Measurements from ENCODE around the gene MED13L. TPM values are rescaled to one million over a fixed set of nuclear protein-coding genes. Genes with fewer than 3 reads are reported as not detected.

MED13L gene
- total and polyA plus RNA-seq, 2 of the 8 experiments (the other 6 are each of a cell fraction or from before 2014, with no cell fraction given): 15.9 to 51.7 TPM

DNA sequence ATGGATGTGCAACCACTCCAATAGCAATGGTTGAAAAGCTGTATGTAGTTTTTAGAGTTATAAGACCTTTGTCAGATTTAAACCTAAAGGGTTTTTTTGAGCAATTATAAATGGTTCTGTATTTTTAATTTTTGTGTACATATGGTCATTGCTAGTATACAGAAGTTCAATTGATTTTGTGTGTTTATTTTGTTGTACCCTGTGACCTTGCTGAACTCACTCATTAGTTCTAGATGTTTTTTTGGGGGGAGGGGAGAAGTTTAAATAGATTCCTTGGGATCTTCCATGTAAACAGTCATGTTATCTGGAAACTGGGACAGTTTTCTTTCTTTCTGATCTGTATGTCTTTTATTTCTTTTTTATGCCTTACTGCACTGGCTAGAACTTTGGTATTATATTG, 87.8 kb downstream of the MED13L start:
- no peak overlapping the region for H2BK120ac ChIP-seq (replicated peaks; ENCODE audit: low read depth, low read length)
- POLR2A ChIA-PET (ENCODE audit: partially characterized antibody): no interaction called here
- H3K4ac ChIP-seq (replicated peaks; ENCODE audit: insufficient read length, low read depth, low read length): no peak overlapping the region
- no peak overlapping the region for H3K18ac ChIP-seq (ENCODE audit: extremely low read depth, low read length)
- no peak overlapping the region for H3K4me2 ChIP-seq (ENCODE audit: insufficient read depth in 1 of 2, low read depth in 2 of 2, low read length in 2 of 2)
- H3K23me2 ChIP-seq (ENCODE audit: low read depth, low read length): no peaks in the 10 kb centered on the region; the same call in 1 of the 2 replicates
- no peaks in the 10 kb centered on the region for H3K79me1 ChIP-seq (ENCODE audit: low read depth, low read length)
- H4K5ac ChIP-seq (ENCODE audit: insufficient read length, low read depth, low read length): no peak overlapping the region
- H2BK20ac ChIP-seq (ENCODE audit: low read length): no peak overlapping the region
- CTCF ChIA-PET (ENCODE audit: partially characterized antibody): interaction anchor here (0.6 kb wide), 1 partner anchor 295 kb away, joined by 3 read pairs; no protein-coding TSS in a partner anchor
- H3K79me2 ChIP-seq (ENCODE audit: control insufficient read depth in 1 of 2, insufficient read depth in 2 of 2, low read length in 2 of 2): peaks cover 0 to 81% of the 10 kb centered on the region in 2 experiments; a peak in 2 of 4 replicates
- no peak overlapping the region for H3K23ac ChIP-seq (ENCODE audit: insufficient read length)
- no peak overlapping the region for H4K91ac ChIP-seq (replicated peaks; ENCODE audit: insufficient read length, low read length)
- H2AFZ ChIP-seq (ENCODE audit: low read length): no peak overlapping the region
- no peaks in the 10 kb centered on the region for H3K36me3 ChIP-seq (ENCODE audit: control insufficient read depth in 2 of 4, insufficient read depth in 4 of 4, low read length in 3 of 4)
- no peak overlapping the region for H3K4me3 ChIP-seq (ENCODE audit: extremely low read depth in 1 of 4, insufficient read depth in 2 of 4, low read depth in 3 of 4, low read length in 4 of 4)
- no peak overlapping the region for H2BK5ac ChIP-seq (ENCODE audit: low read depth, low read length)
- H4K20me1 ChIP-seq (replicated peaks in 1 of 2; ENCODE audit: control insufficient read depth in 1 of 2, insufficient read depth in 2 of 2, low read length in 2 of 2): peaks cover 0 to 4% of the 10 kb centered on the region in 2 experiments
- H4K8ac ChIP-seq (ENCODE audit: extremely low read depth, insufficient read depth, low read length): no peak overlapping the region
- no peaks in the 10 kb centered on the region for H3K4me1 ChIP-seq (replicated peaks in 1 of 4; ENCODE audit: control insufficient read depth in 3 of 4, insufficient read depth in 4 of 4, low read length in 3 of 4)
- no peaks in the 10 kb centered on the region for H3K27me3 ChIP-seq (replicated peaks in 1 of 4; ENCODE audit: control insufficient read depth in 3 of 4, extremely low read depth in 1 of 4, insufficient read depth in 3 of 4, low read length in 3 of 4)
- no peaks in the 10 kb centered on the region for H3K9me3 ChIP-seq (ENCODE audit: insufficient read depth in 2 of 2, low read depth in 1 of 2, low read length in 1 of 2)
- FAIRE-seq (no peak), DNase-seq (ENCODE audit: low read depth in 1 of 2, low spot score in 2 of 2) (no peak)
- H3K27ac ChIP-seq (ENCODE audit: low read depth, low read length): no peak overlapping the region
- H2AK5ac ChIP-seq (ENCODE audit: low read depth, low read length): no peak overlapping the region
- no peak overlapping the region for H3K14ac ChIP-seq (ENCODE audit: insufficient read length)
- H2BK12ac ChIP-seq (ENCODE audit: low read depth, low read length): no peak overlapping the region
- no peak overlapping the region for H3K56ac ChIP-seq (replicated peaks; ENCODE audit: insufficient read length, low read depth, low read length)
- H3K9ac ChIP-seq (replicated peaks in 1 of 4; ENCODE audit: extremely low read depth in 1 of 4, low read depth in 3 of 4, low read length in 3 of 4): no peak overlapping the region
- no peak overlapping the region for H2BK15ac ChIP-seq (ENCODE audit: low read length)
- no peak for TF ChIP-seq RAD21 (IDR thresholded peaks at IDR 0.05 in 1 of 2, conservative IDR thresholded peaks at IDR 0.05 in 1 of 2; ENCODE audit: low read depth in 2 of 2, low read length in 2 of 2)
- TF ChIP-seq JUN (IDR thresholded peaks at IDR 0.05; ENCODE audit: low read depth, low read length): no peak
- TF ChIP-seq POLR2AphosphoS5 (IDR thresholded peaks at IDR 0.05; ENCODE audit: low read depth, low read length): no peak
- no peak for TF ChIP-seq CHD1 (IDR thresholded peaks at IDR 0.05; ENCODE audit: low read depth, low read length)
- TF ChIP-seq, protein P1, sequence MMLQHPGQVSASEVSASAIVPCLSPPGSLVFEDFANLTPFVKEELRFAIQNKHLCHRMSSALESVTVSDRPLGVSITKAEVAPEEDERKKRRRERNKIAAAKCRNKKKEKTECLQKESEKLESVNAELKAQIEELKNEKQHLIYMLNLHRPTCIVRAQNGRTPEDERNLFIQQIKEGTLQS (IDR thresholded peaks at IDR 0.05; ENCODE audit: insufficient read depth, low read depth, low read length): no peak
- TF ChIP-seq, protein P2, sequence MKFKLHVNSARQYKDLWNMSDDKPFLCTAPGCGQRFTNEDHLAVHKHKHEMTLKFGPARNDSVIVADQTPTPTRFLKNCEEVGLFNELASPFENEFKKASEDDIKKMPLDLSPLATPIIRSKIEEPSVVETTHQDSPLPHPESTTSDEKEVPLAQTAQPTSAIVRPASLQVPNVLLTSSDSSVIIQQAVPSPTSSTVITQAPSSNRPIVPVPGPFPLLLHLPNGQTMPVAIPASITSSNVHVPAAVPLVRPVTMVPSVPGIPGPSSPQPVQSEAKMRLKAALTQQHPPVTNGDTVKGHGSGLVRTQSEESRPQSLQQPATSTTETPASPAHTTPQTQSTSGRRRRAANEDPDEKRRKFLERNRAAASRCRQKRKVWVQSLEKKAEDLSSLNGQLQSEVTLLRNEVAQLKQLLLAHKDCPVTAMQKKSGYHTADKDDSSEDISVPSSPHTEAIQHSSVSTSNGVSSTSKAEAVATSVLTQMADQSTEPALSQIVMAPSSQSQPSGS (IDR thresholded peaks at IDR 0.05; ENCODE audit: low read length): no peak
- TF ChIP-seq RNF2 (IDR thresholded peaks at IDR 0.05; ENCODE audit: borderline replicate concordance, low read depth, low read length, missing control alignments, poor library complexity, severe bottlenecking): no peak
- TF ChIP-seq JUND (IDR thresholded peaks at IDR 0.05; ENCODE audit: low read length): no peak
- no peak for TF ChIP-seq CEBPB (IDR thresholded peaks at IDR 0.05; ENCODE audit: low read depth, low read length)
- TF ChIP-seq SIRT6 (IDR thresholded peaks at IDR 0.05; ENCODE audit: low read length): no peak
- TF ChIP-seq KDM5A (IDR thresholded peaks at IDR 0.05; ENCODE audit: low read length): no peak
- no peak for TF ChIP-seq NANOG (IDR thresholded peaks at IDR 0.05; ENCODE audit: insufficient read depth, low read depth, low read length, poor library complexity, severe bottlenecking)
- no peak for TF ChIP-seq TAF7 (optimal IDR thresholded peaks at IDR 0.05; ENCODE audit: borderline replicate concordance, low read depth, low read length)
